Measurements from ENCODE around the gene KIAA0513. TPM values are rescaled to one million over a fixed set of nuclear protein-coding genes. Genes with fewer than 3 reads are reported as not detected.

Gene KIAA0513
- total and polyA plus RNA-seq, 2 of the 13 experiments (the other 11 are each of a cell fraction or from before 2014, with no cell fraction given) = 1.8 TPM

DNA sequence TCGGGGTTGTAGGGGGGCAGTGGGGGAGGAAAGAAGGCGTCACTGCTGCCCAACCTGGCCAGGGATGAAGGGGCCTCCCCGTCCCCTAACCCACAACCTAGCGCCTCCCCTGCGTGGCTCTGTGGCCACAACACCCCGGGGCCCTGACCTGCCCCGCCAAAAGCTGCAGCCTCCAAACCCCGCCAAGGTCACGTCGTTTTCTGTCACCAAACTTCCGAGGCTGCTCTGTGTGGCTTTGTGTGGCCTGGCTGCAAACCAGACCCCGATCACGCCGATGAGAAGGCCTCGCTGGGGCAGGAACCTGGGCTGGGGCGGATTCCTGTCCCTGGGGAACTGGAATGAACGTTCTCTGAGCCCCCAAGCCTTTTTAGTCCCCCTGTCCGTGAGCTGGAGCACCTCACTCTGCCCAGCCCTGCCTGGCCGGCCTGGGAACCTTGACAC, 115.2 kb downstream of the KIAA0513 start (continued):
- no peak for TF ChIP-seq ZFYVE20 (CRISPR knock-in tag; IDR thresholded peaks at IDR 0.05; ENCODE audit: borderline replicate concordance, low read depth)
- TF ChIP-seq ZBTB40 (IDR thresholded peaks at IDR 0.05) = no peak
- no peak for TF ChIP-seq ZBTB40 (CRISPR knock-in tag; IDR thresholded peaks at IDR 0.05)
- TF ChIP-seq, protein P1, sequence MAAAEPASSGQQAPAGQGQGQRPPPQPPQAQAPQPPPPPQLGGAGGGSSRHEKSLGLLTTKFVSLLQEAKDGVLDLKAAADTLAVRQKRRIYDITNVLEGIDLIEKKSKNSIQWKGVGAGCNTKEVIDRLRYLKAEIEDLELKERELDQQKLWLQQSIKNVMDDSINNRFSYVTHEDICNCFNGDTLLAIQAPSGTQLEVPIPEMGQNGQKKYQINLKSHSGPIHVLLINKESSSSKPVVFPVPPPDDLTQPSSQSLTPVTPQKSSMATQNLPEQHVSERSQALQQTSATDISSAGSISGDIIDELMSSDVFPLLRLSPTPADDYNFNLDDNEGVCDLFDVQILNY (CRISPR knock-in tag; conservative IDR thresholded peaks at IDR 0.05) = no peak
- TF ChIP-seq, protein P2, sequence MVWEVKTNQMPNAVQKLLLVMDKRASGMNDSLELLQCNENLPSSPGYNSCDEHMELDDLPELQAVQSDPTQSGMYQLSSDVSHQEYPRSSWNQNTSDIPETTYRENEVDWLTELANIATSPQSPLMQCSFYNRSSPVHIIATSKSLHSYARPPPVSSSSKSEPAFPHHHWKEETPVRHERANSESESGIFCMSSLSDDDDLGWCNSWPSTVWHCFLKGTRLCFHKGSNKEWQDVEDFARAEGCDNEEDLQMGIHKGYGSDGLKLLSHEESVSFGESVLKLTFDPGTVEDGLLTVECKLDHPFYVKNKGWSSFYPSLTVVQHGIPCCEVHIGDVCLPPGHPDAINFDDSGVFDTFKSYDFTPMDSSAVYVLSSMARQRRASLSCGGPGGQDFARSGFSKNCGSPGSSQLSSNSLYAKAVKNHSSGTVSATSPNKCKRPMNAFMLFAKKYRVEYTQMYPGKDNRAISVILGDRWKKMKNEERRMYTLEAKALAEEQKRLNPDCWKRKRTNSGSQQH (CRISPR knock-in tag; IDR thresholded peaks at IDR 0.05; ENCODE audit: low read depth) = no peak
- TF ChIP-seq ZBTB7B (CRISPR knock-in tag; IDR thresholded peaks at IDR 0.05) = peak; percentile 12; the same call in 1 of the 2 replicates
- TF ChIP-seq, protein P3, sequence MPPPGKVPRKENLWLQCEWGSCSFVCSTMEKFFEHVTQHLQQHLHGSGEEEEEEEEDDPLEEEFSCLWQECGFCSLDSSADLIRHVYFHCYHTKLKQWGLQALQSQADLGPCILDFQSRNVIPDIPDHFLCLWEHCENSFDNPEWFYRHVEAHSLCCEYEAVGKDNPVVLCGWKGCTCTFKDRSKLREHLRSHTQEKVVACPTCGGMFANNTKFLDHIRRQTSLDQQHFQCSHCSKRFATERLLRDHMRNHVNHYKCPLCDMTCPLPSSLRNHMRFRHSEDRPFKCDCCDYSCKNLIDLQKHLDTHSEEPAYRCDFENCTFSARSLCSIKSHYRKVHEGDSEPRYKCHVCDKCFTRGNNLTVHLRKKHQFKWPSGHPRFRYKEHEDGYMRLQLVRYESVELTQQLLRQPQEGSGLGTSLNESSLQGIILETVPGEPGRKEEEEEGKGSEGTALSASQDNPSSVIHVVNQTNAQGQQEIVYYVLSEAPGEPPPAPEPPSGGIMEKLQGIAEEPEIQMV (CRISPR knock-in tag; IDR thresholded peaks at IDR 0.05; ENCODE audit: low read depth) = no peak
- no peak for TF ChIP-seq CCAR2 (optimal IDR thresholded peaks at IDR 0.05; ENCODE audit: low read depth, low read length)
- TF ChIP-seq TBP (CRISPR knock-in tag; IDR thresholded peaks at IDR 0.05) = no peak
- TF ChIP-seq ZNF737 (CRISPR knock-in tag; IDR thresholded peaks at IDR 0.05; ENCODE audit: borderline replicate concordance) = no peak
- TF ChIP-seq ZFX (CRISPR knock-in tag; IDR thresholded peaks at IDR 0.05; ENCODE audit: low read depth) = peak; percentile 50; the same call in 1 of the 2 replicates
- 0 out of 2 replicates have a peak, but pooled peaks have one; percentile 29 for TF ChIP-seq ZNF768 (CRISPR knock-in tag; IDR thresholded peaks at IDR 0.05)
- no peak for TF ChIP-seq SOX13 (IDR thresholded peaks at IDR 0.05)
- no peak for TF ChIP-seq SOX13 (CRISPR knock-in tag; conservative IDR thresholded peaks at IDR 0.05 in 1 of 2, IDR thresholded peaks at IDR 0.05 in 1 of 2)
- no peak for TF ChIP-seq ZNF704 (CRISPR knock-in tag; IDR thresholded peaks at IDR 0.05; ENCODE audit: borderline replicate concordance)
- no peak for TF ChIP-seq ZNF382 (CRISPR knock-in tag; IDR thresholded peaks at IDR 0.05; ENCODE audit: borderline replicate concordance)

Measured in HepG2 (cell line).